HG02642 (cell line): ENCODE results near the gene ZBTB17.
"Not testable (repeated sequence)": the region's sequence is repeated elsewhere in the genome, so short reads cannot be mapped to it uniquely, and the experiment has no call there.

Experiments used
- ATAC-seq: cut with Tn5 transposase; IDR thresholded peaks from one replicate; pipeline ENCODE4 v1.9.1; 2021; ENCODE audit warnings: mild to moderate bottlenecking; ENCODE audit not compliant: unreplicated experiment, poor library complexity

The ZBTB17 gene

GRCh38 chr1:16012590-16013219 is 36.8 kb upstream of the ZBTB17 start:
- no peak for ATAC-seq

GRCh38 chr1:16011936-16012589 is 36.2 kb upstream of the ZBTB17 start:
- ATAC-seq, result no peak

- no peak for ATAC-seq
Measured at GRCh38 chr1:16010837-16011236, 34.9 kb upstream of the ZBTB17 start.

GRCh38 chr1:16009678-16010077 is 33.8 kb upstream of the ZBTB17 start:
- no peak for ATAC-seq

- peak; percentile 37 for ATAC-seq
Measured at GRCh38 chr1:16009030-16009460, 33.1 kb upstream of the ZBTB17 start.

- no peak for ATAC-seq
Measured at GRCh38 chr1:16007671-16008341, 31.9 kb upstream of the ZBTB17 start.

GRCh38 chr1:16006552-16007485 is 30.9 kb upstream of the ZBTB17 start:
- ATAC-seq, result no peak

GRCh38 chr1:16006010-16006409 is 30.1 kb upstream of the ZBTB17 start:
- no peak for ATAC-seq

- no peak for ATAC-seq
Measured at GRCh38 chr1:16005597-16005996, 29.7 kb upstream of the ZBTB17 start.

GRCh38 chr1:16001274-16001673 is 25.4 kb upstream of the ZBTB17 start:
- ATAC-seq, result not testable (repeated sequence)

- no peak for ATAC-seq
Measured at GRCh38 chr1:15998929-15999328, 23.0 kb upstream of the ZBTB17 start.

GRCh38 chr1:15997637-15998280 is 21.9 kb upstream of the ZBTB17 start:
- no peak for ATAC-seq

- no peak for ATAC-seq
Measured at GRCh38 chr1:15997076-15997585, 21.2 kb upstream of the ZBTB17 start.

- no peak for ATAC-seq
Measured at GRCh38 chr1:15994590-15995351, 18.9 kb upstream of the ZBTB17 start.

GRCh38 chr1:15994081-15994480 is 18.2 kb upstream of the ZBTB17 start:
- ATAC-seq, result no peak

GRCh38 chr1:15993666-15994065 is 17.8 kb upstream of the ZBTB17 start:
- ATAC-seq, result no peak

- ATAC-seq, result no peak
Measured at GRCh38 chr1:15992582-15993500, 16.9 kb upstream of the ZBTB17 start.

- no peak for ATAC-seq
Measured at GRCh38 chr1:15992187-15992553, 16.3 kb upstream of the ZBTB17 start.
